HAP-1 (cell line): ENCODE results near the gene SUPT20H.

Source experiments
- DNase-seq, 2 experiments: peaks; one replicate each; pipeline ENCODE4 v3.0.0-alpha.2; 2016 to 2020; ENCODE audit warnings: low spot score in 2 of 2
- H3K27me3 ChIP-seq: fragments of 250-450 bp; sonication (Bioruptor Pico); 2 replicates; pipeline ENCODE4 v1.5.1; 2020; ENCODE audit warnings: low read depth, mild to moderate bottlenecking, moderate library complexity
- H3K36me3 ChIP-seq: fragments of 250-450 bp; sonication (Bioruptor Pico); replicated peaks from 2 replicates; pipeline ENCODE4 v1.5.1; 2020; ENCODE audit warnings: mild to moderate bottlenecking
- H3K4me1 ChIP-seq: fragments of 250-450 bp; sonication (Bioruptor Pico); 2 replicates; pipeline ENCODE4 v1.5.1; 2020; ENCODE audit warnings: mild to moderate bottlenecking
- H3K4me3 ChIP-seq: fragments of 250-450 bp; sonication (Bioruptor Pico); 2 replicates; pipeline ENCODE4 v1.5.1; 2020; ENCODE audit warnings: mild to moderate bottlenecking, moderate library complexity
- H3K9me3 ChIP-seq: fragments of 250-450 bp; sonication (Bioruptor Pico); 2 replicates; pipeline ENCODE4 v1.5.1; 2020; ENCODE audit warnings: mild to moderate bottlenecking, moderate library complexity
- in situ Hi-C: fragments of 300-500 bp; cut with MboI; formaldehyde crosslinking; loops from 3 replicates; pipeline ENCODE4 v1.14.3; 2020; ENCODE audit warnings: low sequenced_read_pairs, inconsistent platforms, mixed read lengths

Gene SUPT20H

DNA sequence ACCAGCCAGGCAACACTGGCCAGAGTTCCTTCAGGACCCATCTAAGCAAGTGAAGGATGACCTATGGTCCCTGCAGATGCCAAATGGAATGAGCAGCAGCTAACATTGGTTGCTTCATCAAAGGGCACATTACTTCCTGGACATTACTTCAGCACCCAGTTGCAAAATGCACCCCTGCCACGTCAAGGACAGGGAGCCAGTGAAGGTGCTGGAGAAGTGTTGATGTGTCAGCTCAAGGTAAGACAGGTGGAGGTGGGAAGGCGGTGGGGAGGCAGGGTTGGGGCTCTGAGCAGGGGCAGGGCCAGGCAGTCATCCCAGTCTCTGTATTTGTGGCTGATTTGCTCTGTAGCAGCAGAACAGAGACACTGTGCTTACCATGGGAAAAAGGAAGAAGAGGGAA, 31.4 kb upstream of the SUPT20H start:
- H3K9me3 ChIP-seq, result no peaks in the 10 kb centered on the region
- no peaks in the 10 kb centered on the region for H3K36me3 ChIP-seq
- in situ Hi-C loops, result loop anchor here (25.0 kb wide), 1 partner anchor 521 kb away; no protein-coding TSS in a partner anchor
- H3K4me1 ChIP-seq, result no peaks in the 10 kb centered on the region
- H3K4me3 ChIP-seq, result no peak overlapping the region
- DNase-seq, result no peak
- H3K27me3 ChIP-seq, result no peaks in the 10 kb centered on the region

DNA sequence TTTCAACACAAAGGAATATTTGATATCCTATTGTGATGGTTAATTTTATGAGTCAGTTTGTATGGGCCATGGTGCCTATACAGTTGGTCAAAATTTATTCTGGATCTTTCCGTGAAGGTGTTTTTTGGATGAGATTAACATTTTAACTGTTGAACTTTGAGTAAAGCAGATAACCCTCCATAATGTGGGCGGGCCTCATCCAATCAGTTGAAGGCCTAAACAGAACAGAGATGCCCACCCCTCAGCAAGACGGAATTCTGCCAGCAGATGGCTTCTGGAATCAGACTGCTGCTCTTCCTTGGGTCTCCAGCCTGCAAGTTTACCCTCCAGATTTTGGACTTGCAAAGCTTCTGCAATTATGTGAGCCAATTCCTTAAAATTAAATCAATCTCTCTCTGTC, 30.0 kb upstream of the SUPT20H start:
- Histone ChIP-seq H3K4me3 (no peak overlapping the region), H3K27me3 (no peaks in the 10 kb centered on the region), H3K4me1 (no peaks in the 10 kb centered on the region), H3K36me3 (no peaks in the 10 kb centered on the region), H3K9me3 (no peaks in the 10 kb centered on the region)
- in situ Hi-C loops, result loop anchor here (25.0 kb wide), 1 partner anchor 523 kb away; no protein-coding TSS in a partner anchor
- DNase-seq, result no peak

DNA sequence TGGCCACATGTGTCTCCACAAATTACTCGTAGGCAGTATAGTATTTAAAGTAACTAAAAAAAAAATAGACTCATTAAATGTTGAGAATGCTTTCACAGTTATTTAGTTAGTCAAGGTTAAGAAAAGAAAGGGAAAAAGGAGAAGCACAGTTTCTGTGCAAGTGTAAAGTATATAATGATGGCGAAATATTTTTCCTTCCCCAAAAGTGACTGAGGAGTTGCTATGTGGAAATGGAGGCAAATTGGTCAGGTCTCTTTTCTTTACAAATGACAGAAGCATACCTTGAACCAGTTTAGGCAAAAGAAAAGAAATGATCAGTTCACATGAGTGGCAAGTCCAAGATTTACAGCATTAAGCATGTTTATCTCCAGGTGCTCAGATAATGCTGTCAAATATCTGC, 28.0 kb upstream of the SUPT20H start:
- H3K4me3 ChIP-seq, result no peak overlapping the region
- H3K36me3 ChIP-seq, result no peaks in the 10 kb centered on the region
- no peaks in the 10 kb centered on the region; the same call in 1 of the 2 replicates for H3K27me3 ChIP-seq
- H3K4me1 ChIP-seq, result no peaks in the 10 kb centered on the region
- in situ Hi-C loops, result loop anchor here (25.0 kb wide), 1 partner anchor 525 kb away; no protein-coding TSS in a partner anchor
- DNase-seq, result no peak
- H3K9me3 ChIP-seq, result no peaks in the 10 kb centered on the region

DNA sequence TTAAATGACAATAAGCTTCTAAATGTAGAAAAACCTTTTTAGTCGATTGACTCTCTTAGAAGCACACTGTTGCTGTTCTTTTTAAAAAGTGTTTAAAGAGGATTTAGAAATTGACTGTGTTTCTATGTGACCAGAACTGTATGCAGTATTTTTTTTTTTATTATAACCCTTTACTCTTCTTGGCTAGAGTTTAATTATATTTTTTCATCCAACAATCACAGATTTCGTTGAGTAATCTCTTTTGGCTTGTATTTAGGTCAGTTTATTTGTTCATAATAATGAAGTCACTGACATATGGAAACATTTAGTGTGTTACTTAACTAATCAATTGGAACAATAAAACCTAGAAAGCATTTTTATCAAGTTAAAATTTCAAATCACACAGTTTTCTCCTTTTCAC, 26.1 kb upstream of the SUPT20H start:
- H3K36me3 ChIP-seq, result no peaks in the 10 kb centered on the region
- H3K9me3 ChIP-seq, result no peaks in the 10 kb centered on the region
- H3K27me3 ChIP-seq, result peaks cover 2% of the 10 kb centered on the region; the same call in 1 of the 2 replicates
- in situ Hi-C loops, result loop anchor here (25.0 kb wide), 1 partner anchor 527 kb away; no protein-coding TSS in a partner anchor
- no peak for DNase-seq
- no peaks in the 10 kb centered on the region for H3K4me1 ChIP-seq
- no peak overlapping the region for H3K4me3 ChIP-seq

DNA sequence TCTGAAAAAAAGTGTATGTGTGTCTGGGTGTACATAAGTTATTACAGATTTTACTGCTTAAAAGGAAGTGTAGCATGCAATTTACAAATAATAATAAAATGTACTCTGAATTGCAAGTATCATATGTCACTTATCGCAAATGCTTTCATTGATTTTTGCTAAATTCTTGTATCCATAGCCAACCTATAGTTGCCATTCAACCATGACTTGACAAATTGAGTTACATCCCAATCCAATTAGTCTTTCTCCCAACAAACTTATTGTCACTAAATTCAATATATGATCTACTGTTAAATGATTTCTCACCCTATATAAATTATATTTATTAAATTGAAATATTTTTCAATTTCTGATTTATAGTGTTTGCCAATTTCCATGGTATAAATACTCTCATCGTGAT, 17.3 kb upstream of the SUPT20H start:
- H3K9me3 ChIP-seq, result no peaks in the 10 kb centered on the region
- no peaks in the 10 kb centered on the region for H3K36me3 ChIP-seq
- in situ Hi-C loops, result loop anchor here (25.0 kb wide), 1 partner anchor 535 kb away; no protein-coding TSS in a partner anchor
- no peaks in the 10 kb centered on the region for H3K4me1 ChIP-seq
- no peaks in the 10 kb centered on the region for H3K27me3 ChIP-seq
- no peak overlapping the region for H3K4me3 ChIP-seq
- DNase-seq, result no peak

DNA sequence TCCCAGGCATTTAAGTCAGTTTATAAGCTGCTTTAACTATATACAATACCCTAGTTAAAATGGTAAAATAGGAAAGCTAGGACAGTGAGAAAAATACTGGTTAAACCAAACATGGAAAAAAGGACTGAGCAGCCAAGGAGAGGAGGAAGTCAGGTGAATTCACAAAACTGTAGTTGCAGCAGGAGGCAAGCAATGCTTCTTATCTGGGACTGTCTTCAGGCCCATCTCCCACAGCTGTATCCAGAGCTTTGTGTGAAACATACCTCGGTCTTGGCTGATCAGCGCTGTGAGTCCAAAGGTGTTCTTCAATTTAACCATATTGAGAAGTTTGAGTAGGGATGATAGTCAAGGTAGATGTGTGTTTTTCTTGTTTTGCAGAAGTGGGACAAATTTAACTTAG, 15.7 kb upstream of the SUPT20H start:
- H3K4me3 ChIP-seq, result no peak overlapping the region
- no peaks in the 10 kb centered on the region for H3K27me3 ChIP-seq
- H3K36me3 ChIP-seq, result no peaks in the 10 kb centered on the region
- no peak for DNase-seq
- in situ Hi-C loops, result loop anchor here (25.0 kb wide), 1 partner anchor 537 kb away; no protein-coding TSS in a partner anchor
- H3K4me1 ChIP-seq, result no peaks in the 10 kb centered on the region
- no peaks in the 10 kb centered on the region for H3K9me3 ChIP-seq

DNA sequence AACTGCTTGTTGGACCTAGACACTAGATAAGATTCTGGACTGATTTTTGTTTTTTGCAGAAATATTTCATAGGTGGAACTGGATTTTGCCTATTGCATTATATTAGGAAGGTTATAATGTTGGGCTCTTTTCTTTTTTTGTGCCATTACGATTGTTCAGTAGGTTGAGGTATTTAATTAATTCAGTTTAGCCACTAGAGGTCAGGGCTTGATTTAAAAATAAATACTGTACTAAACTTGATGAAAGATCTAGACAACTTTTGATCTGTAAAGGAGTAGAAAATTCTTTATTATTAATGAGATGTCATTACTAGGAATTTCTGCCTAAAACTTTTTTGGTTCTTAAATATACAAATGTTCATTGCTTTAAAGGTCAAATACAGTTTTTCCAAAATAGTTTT, 15.2 kb upstream of the SUPT20H start:
- no peaks in the 10 kb centered on the region for H3K36me3 ChIP-seq
- in situ Hi-C loops, result loop anchor here (25.0 kb wide), 1 partner anchor 538 kb away; no protein-coding TSS in a partner anchor
- no peaks in the 10 kb centered on the region for H3K9me3 ChIP-seq
- no peaks in the 10 kb centered on the region for H3K4me1 ChIP-seq
- H3K27me3 ChIP-seq, result no peaks in the 10 kb centered on the region
- H3K4me3 ChIP-seq, result no peak overlapping the region
- peak in 1 of 2 experiments; percentile 31 for DNase-seq

DNA sequence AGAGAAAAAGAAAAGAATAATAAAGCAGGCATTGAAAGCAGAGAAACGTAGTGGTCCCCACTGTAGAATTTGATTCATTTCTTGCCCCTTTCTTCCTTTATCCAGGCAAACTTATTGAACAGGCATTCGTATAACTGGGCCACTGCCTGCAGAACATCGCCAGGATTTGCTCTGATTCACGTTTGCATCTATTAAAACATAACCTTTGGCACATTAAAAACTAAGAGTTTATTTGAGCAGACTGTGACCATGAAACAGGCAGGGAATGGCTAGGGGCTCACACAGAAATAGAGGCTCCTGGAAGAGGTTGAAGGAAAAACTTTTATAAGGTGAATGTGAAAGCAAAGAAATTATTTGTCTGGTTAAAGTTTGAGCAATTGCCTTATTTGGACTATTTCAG, 12.5 kb upstream of the SUPT20H start:
- DNase-seq, result no peak
- no peaks in the 10 kb centered on the region for H3K36me3 ChIP-seq
- no peak overlapping the region for H3K4me3 ChIP-seq
- H3K9me3 ChIP-seq, result no peaks in the 10 kb centered on the region
- in situ Hi-C loops, result no loop called here
- no peaks in the 10 kb centered on the region for H3K4me1 ChIP-seq
- H3K27me3 ChIP-seq, result no peaks in the 10 kb centered on the region

DNA sequence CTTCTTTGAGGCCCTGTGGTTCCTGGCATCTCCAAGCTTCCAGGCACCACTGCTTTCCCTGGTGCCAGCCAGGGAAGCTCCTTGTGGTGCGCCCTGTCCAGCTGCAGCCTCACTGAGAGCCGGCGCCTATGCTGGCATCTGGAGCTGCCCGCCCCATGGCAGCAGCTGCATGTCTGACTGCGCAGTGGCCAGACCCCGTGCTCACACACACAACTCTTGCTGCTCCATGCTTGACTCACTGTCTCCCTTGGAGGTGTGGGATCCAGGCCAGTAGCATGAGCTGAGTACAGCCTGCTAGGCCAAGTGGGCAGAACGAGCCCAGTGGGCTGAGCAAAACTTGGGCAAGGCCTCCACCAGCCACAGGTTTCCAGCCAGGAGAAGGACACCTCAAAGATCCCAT, 11.5 kb upstream of the SUPT20H start:
- Histone ChIP-seq H3K4me1 (no peaks in the 10 kb centered on the region), H3K36me3 (no peaks in the 10 kb centered on the region), H3K9me3 (no peaks in the 10 kb centered on the region), H3K4me3 (no peak overlapping the region), H3K27me3 (no peaks in the 10 kb centered on the region)
- in situ Hi-C loops, result no loop called here
- no peak for DNase-seq

DNA sequence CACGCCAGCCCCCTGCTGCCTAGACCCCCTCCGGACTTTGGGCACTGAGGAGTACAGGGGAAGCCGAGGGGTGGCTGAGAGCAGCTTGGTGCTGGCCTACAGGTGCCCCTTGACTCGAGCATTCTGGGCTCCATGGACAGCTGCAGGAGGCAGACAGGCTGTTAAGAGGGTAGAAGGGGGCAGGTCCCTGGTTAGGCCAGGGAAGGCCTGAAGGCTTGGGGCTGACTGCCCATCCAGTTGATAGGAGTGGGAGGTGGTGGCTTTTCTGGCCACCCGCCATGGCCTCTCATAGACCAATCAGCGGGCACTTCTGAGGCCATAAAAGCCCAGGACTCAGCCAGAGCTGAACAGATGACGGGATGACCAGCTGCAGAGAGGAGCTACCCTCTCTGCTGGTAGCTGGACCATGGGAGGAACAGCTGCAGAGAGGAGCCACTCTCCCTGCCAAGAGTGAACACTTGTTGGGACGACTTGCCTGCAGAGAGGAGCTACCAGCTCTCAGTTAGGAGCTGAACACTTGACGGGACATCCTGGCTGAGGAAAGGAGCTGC, 10.7 kb upstream of the SUPT20H start:
- in situ Hi-C loops, result no loop called here

DNA sequence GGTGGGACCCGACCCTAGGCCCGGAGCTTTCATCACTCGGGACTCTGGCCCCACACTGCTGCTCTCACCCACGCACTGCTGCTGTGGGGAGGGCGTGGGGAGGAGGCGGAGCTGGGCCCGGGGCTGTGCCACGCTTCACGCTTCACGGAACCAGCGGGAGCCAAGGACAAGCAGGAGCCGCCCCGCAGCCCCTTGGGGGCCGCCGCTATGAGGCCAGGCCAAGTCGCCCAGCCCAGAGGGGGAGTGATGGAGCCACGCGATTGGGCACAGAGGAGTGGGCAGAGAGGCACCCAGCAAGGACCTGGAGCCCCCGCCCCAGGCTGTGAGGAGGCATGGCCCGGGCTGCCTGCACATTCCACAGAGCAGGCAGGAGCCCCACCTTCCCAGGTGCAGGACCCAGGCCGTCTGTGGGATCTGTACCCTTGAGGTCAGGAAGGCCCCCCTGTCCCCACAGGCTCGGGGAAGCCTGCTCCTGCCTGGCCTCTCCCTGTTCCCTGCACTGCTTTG, 10.2 kb upstream of the SUPT20H start:
- H3K27me3 ChIP-seq, result no peaks in the 10 kb centered on the region
- H3K36me3 ChIP-seq, result no peaks in the 10 kb centered on the region
- no peak overlapping the region for H3K4me3 ChIP-seq
- H3K9me3 ChIP-seq, result no peaks in the 10 kb centered on the region
- no peak for DNase-seq
- H3K4me1 ChIP-seq, result no peaks in the 10 kb centered on the region
- in situ Hi-C loops, result no loop called here

More for the DNA sequence above, 10.7 kb upstream of the SUPT20H start:
- DNase-seq, result no peak
- H3K27me3 ChIP-seq, result no peaks in the 10 kb centered on the region
- no peaks in the 10 kb centered on the region for H3K4me1 ChIP-seq
- H3K36me3 ChIP-seq, result no peaks in the 10 kb centered on the region
- no peaks in the 10 kb centered on the region for H3K9me3 ChIP-seq
- H3K4me3 ChIP-seq, result no peak overlapping the region

DNA sequence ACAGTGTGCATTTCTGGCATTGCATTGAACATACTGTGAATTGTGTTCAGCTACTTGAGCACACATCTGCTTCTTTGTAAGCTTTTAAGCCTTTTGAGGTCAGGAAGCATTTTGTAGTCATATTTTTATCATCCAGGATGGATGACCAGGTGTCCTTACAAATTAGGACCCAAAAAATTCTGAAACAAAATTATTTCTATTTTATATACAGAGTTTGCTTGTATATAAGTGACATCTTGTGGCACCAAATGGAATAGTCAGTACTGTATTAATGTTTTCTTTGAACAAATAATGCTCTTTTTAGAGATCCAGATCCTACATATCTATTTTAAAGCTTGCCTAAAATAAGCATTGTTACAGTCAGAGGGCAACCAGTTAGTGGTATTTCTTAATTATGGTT, 9.5 kb upstream of the SUPT20H start:
- H3K9me3 ChIP-seq, result no peaks in the 10 kb centered on the region
- no peaks in the 10 kb centered on the region for H3K4me1 ChIP-seq
- no peak overlapping the region for H3K4me3 ChIP-seq
- H3K36me3 ChIP-seq, result no peaks in the 10 kb centered on the region
- in situ Hi-C loops, result no loop called here
- H3K27me3 ChIP-seq, result no peaks in the 10 kb centered on the region
- DNase-seq, result no peak

DNA sequence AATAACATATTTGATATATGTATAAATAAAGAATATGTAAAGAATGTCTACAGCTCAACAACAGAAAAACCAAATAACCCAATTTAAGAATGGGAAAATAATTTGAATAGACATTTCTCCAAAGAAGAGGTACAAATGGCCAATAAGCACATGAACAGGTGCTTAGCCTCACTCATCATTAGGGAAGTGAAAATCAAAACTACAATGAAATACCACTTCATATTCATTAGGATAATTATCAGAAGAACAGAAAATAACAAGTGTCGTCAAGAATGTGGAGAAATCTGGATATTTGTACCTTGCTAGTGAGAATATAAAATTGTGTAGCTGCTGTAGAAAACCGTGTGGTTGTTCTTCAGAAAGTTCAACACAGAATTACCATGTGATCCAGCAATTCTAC, 8.4 kb upstream of the SUPT20H start:
- no peaks in the 10 kb centered on the region for H3K36me3 ChIP-seq
- no peaks in the 10 kb centered on the region for H3K4me1 ChIP-seq
- H3K4me3 ChIP-seq, result no peak overlapping the region
- DNase-seq, result no peak
- no peaks in the 10 kb centered on the region for H3K27me3 ChIP-seq
- in situ Hi-C loops, result no loop called here
- no peaks in the 10 kb centered on the region for H3K9me3 ChIP-seq

DNA sequence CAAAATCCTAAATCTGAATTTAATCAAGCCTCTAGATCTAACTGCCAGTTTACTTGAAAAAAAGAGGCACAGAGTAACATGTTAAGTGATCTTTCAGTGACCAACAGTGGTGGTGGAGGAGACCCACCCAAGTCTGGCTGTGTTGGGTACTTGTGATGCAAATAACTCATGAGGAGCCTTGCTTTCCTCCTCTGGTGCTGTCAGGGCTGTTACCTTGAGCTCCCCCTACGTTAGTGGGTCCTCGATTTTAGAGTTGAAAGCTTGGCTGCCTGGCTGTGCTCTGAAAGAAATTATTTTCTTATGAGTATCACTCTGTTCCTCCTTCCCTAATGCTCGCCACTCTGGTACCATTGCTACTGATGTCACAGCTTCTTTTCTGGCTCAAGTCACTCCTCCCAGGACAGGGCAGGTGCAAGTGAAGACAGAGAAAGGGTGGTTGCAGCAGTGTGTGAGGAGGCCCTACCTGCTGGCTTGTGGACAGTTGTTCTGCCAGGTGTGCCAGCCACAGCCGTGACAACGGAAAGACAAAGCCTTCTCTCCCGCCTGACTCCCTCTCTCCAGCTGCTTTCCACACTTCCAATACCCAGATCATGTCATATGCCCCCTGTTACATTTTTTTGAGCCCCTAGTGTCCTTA, 6.5 kb upstream of the SUPT20H start:
- H3K4me3 ChIP-seq, result no peak overlapping the region
- in situ Hi-C loops, result no loop called here
- no peaks in the 10 kb centered on the region for H3K36me3 ChIP-seq

More for the DNA sequence above, 6.5 kb upstream of the SUPT20H start:
- no peak for DNase-seq
- H3K9me3 ChIP-seq, result no peaks in the 10 kb centered on the region
- no peaks in the 10 kb centered on the region for H3K4me1 ChIP-seq
- H3K27me3 ChIP-seq, result no peaks in the 10 kb centered on the region
